ENCODE results near the gene TSSK6. TPM values are rescaled to one million over a fixed set of nuclear protein-coding genes. Genes with fewer than 3 reads are reported as not detected.

Gene TSSK6
- total and polyA plus RNA-seq, 2 of the 4 experiments (the other 2 are of a cell fraction): 1.3 to 2.2 TPM

DNA sequence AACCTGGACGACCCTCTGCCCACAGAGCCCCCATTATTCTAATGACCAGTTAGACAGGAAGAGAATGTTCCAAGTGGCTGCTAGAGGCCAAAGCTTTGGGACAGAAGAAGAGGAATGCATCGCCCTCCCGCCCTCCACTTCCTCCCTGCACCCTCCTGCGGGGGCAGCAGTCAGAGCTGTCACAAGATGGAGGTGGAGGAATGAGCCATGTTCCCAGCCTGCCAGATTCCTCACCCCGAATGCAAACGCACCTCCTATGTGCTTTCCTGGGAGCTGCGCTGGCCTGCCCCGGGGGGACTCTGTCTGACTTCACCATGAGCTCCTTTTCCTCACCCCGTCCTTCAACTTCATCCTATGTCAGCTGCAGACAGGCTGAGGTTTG is 15.1 kb upstream of the TSSK6 start:
- in situ Hi-C loops (cut with MboI; ENCODE audit: low sequenced_read_pairs) (loop anchor here (25.0 kb wide), 1 partner anchor 432 kb away; no protein-coding TSS in a partner anchor), intact Hi-C loops (cut with micrococcal nuclease) (no loop called here), dilution Hi-C loops (cut with HindIII; ENCODE audit: low sequenced_read_pairs, unreplicated experiment) (no loop called here)
- Histone ChIP-seq H4K91ac (ENCODE audit: insufficient read depth, low read depth, low read length) (no peak overlapping the region), H3K4ac (ENCODE audit: low read depth, low read length) (no peak overlapping the region), H4K5ac (ENCODE audit: low read depth, low read length) (no peak overlapping the region), H3K23ac (ENCODE audit: low read depth, low read length) (no peak overlapping the region), H2AK5ac (ENCODE audit: low read depth, low read length) (no peak overlapping the region), H3K14ac (replicated peaks; ENCODE audit: low read depth, low read length) (no peak overlapping the region), H3K36me3 (ENCODE audit: control insufficient read depth, insufficient read depth, low read length) (peaks cover 20% of the 10 kb centered on the region; the same call in 1 of the 2 replicates), H2AK9ac (replicated peaks; ENCODE audit: low read depth, low read length, poor library complexity) (no peak overlapping the region), H3K27ac (ENCODE audit: insufficient read depth, low read length) (no peak overlapping the region), H3K9me3 (ENCODE audit: control insufficient read depth, insufficient read depth, low read length) (no peaks in the 10 kb centered on the region), H2AFZ (replicated peaks; ENCODE audit: low read length, poor library complexity) (no peak overlapping the region), H2BK20ac (ENCODE audit: low read depth, low read length) (no peak overlapping the region), H3K79me1 (ENCODE audit: low read depth in 1 of 2, low read length in 2 of 2) (peaks cover 0 to 9% of the 10 kb centered on the region in 2 experiments; a peak in 1 of 4 replicates), H3K9ac (ENCODE audit: low read depth, low read length) (no peak overlapping the region), H3K56ac (ENCODE audit: extremely low read depth, insufficient read depth, low read length) (no peak overlapping the region), H2BK15ac (ENCODE audit: low read depth, low read length) (no peak overlapping the region), H3K4me1 (ENCODE audit: control insufficient read depth, insufficient read depth, low read length) (peaks cover 7% of the 10 kb centered on the region), H3K18ac (ENCODE audit: low read depth, low read length) (no peak overlapping the region), H4K8ac (ENCODE audit: low read depth in 2 of 2, low read length in 2 of 2) (no peak overlapping the region), H3K9me1 (ENCODE audit: insufficient read depth, low read length) (no peaks in the 10 kb centered on the region), H4K20me1 (ENCODE audit: insufficient read depth, low read length) (peaks cover 22% of the 10 kb centered on the region), H2BK120ac (ENCODE audit: low read depth, low read length) (no peak overlapping the region), H3K27me3 (ENCODE audit: control insufficient read depth, insufficient read depth, low read length) (no peaks in the 10 kb centered on the region), H2BK5ac (ENCODE audit: low read depth, low read length, poor library complexity, severe bottlenecking) (no peak overlapping the region), H3K4me3 (ENCODE audit: insufficient read depth, low read depth, low read length) (no peak overlapping the region), H3K4me2 (ENCODE audit: low read depth, low read length) (no peak overlapping the region)
- BruUV-seq (replicated peaks): no TSS peak
- DNase-seq (peak; percentile 36), ATAC-seq (ENCODE audit: low read depth) (peak; percentile 28)
- ChIA-PET CTCF (interaction anchor here (0.7 to 1.2 kb wide), 3 partner anchors 21 to 119 kb away, joined by 3 read pairs; no protein-coding TSS in a partner anchor), POLR2A (ENCODE audit: unreplicated experiment) (no interaction called here)
- no CpG with 5 or more reads among the region's 9 CpGs for WGBS, 2 experiments (ENCODE audit: extremely low coverage in 2 of 2, insufficient read length in 1 of 2)
- TF ChIP-seq MAFK (IDR thresholded peaks at IDR 0.05; ENCODE audit: low read depth, low read length): no peak
- no peak for TF ChIP-seq RAD21 (IDR thresholded peaks at IDR 0.05; ENCODE audit: low read length)
- TF ChIP-seq CEBPB (IDR thresholded peaks at IDR 0.05; ENCODE audit: low read depth, low read length): no peak
- TF ChIP-seq, protein P1, sequence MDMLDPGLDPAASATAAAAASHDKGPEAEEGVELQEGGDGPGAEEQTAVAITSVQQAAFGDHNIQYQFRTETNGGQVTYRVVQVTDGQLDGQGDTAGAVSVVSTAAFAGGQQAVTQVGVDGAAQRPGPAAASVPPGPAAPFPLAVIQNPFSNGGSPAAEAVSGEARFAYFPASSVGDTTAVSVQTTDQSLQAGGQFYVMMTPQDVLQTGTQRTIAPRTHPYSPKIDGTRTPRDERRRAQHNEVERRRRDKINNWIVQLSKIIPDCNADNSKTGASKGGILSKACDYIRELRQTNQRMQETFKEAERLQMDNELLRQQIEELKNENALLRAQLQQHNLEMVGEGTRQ (IDR thresholded peaks at IDR 0.05; ENCODE audit: low read depth, low read length): no peak
- peak; percentile 56; the same call in 1 of the 2 replicates for TF ChIP-seq MAZ (IDR thresholded peaks at IDR 0.05; ENCODE audit: borderline replicate concordance, low read depth, low read length)

Data from IMR-90 (cell line).